Nephron (organoid): ENCODE data around the gene THSD4.
A peak's percentile ranks its signal among the peaks of the same experiment; 100 is the strongest.
"Not testable (repeated sequence)": the region's sequence is repeated elsewhere in the genome, so short reads cannot be mapped to it uniquely, and the experiment has no call there.

Experiments used
- H3K27ac Mint-ChIP-seq, 3 experiments: 2 replicates each; pipeline ENCODE4 v1.8.0; 2020; ENCODE audit warnings: mixed read lengths in 3 of 3, mild to moderate bottlenecking in 2 of 3, moderate library complexity in 1 of 3
- H3K27me3 Mint-ChIP-seq: 2 replicates; pipeline ENCODE4 v1.8.0; 2021; ENCODE audit warnings: low read depth, mild to moderate bottlenecking, moderate library complexity, mixed read lengths
- H3K36me3 Mint-ChIP-seq: 2 replicates; pipeline ENCODE4 v1.8.0; 2020; ENCODE audit warnings: low read depth, mixed read lengths
- H3K4me1 Mint-ChIP-seq: 2 replicates; pipeline ENCODE4 v1.8.0; 2020; ENCODE audit warnings: mixed read lengths
- H3K4me3 Mint-ChIP-seq, 3 experiments: 2 replicates each; pipeline ENCODE4 v1.8.0; 2020; ENCODE audit warnings: mild to moderate bottlenecking in 3 of 3, mixed read lengths in 3 of 3, moderate library complexity in 2 of 3
- H3K9me3 Mint-ChIP-seq: 2 replicates; pipeline ENCODE4 v1.8.0; 2020; ENCODE audit warnings: mixed read lengths
- TF ChIP-seq, protein P1 (sequence below), 3 experiments: fragments of 200-600 bp; sonication (generic); IDR thresholded peaks; one replicate each; pipeline ENCODE4 v1.5.0; 2021; ENCODE audit warnings: antibody characterized with exemption in 3 of 3; ENCODE audit not compliant: unreplicated experiment in 3 of 3

Gene THSD4

DNA sequence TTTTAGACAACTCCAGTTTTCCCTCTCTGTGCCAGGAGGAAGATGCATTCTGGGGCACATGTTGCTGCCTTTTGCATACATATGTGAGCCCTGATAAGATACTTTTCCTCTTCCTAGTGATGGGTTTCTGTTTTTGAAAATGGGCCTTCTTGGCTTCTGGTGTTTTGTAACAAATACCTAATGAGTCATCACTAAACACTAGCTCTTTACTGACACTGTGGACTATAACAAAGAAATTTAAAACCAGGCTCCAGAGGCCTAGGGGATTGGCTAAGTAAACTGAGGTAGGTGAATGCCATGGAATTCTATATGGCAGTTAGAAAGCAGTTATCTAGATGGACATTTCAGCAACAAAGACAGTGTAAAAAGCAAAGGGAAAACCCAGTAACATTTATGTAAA, 601.7 kb downstream of the THSD4 start:
- TF ChIP-seq, protein P1, sequence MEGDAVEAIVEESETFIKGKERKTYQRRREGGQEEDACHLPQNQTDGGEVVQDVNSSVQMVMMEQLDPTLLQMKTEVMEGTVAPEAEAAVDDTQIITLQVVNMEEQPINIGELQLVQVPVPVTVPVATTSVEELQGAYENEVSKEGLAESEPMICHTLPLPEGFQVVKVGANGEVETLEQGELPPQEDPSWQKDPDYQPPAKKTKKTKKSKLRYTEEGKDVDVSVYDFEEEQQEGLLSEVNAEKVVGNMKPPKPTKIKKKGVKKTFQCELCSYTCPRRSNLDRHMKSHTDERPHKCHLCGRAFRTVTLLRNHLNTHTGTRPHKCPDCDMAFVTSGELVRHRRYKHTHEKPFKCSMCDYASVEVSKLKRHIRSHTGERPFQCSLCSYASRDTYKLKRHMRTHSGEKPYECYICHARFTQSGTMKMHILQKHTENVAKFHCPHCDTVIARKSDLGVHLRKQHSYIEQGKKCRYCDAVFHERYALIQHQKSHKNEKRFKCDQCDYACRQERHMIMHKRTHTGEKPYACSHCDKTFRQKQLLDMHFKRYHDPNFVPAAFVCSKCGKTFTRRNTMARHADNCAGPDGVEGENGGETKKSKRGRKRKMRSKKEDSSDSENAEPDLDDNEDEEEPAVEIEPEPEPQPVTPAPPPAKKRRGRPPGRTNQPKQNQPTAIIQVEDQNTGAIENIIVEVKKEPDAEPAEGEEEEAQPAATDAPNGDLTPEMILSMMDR (IDR thresholded peaks at IDR 0.05; ENCODE audit: unreplicated experiment in 3 of 3): no peak
- H3K9me3 Mint-ChIP-seq: no peaks in the 10 kb centered on the region
- peaks cover 3% of the 10 kb centered on the region for H3K27me3 Mint-ChIP-seq
- no peak overlapping the region for H3K4me3 Mint-ChIP-seq
- H3K36me3 Mint-ChIP-seq: no peaks in the 10 kb centered on the region
- no peak overlapping the region for H3K27ac Mint-ChIP-seq
- peaks cover 27% of the 10 kb centered on the region for H3K4me1 Mint-ChIP-seq

- Mint-ChIP-seq H3K27me3 (peaks cover 3% of the 10 kb centered on the region), H3K4me1 (peaks cover 17% of the 10 kb centered on the region), H3K27ac (no peak overlapping the region), H3K9me3 (no peaks in the 10 kb centered on the region), H3K4me3 (no peak overlapping the region), H3K36me3 (no peaks in the 10 kb centered on the region)
- TF ChIP-seq, protein P1 (IDR thresholded peaks at IDR 0.05; ENCODE audit: unreplicated experiment in 3 of 3): no peak
Observed at GRCh38 chr15:71718116-71718910, 603.0 kb downstream of the THSD4 start.

DNA sequence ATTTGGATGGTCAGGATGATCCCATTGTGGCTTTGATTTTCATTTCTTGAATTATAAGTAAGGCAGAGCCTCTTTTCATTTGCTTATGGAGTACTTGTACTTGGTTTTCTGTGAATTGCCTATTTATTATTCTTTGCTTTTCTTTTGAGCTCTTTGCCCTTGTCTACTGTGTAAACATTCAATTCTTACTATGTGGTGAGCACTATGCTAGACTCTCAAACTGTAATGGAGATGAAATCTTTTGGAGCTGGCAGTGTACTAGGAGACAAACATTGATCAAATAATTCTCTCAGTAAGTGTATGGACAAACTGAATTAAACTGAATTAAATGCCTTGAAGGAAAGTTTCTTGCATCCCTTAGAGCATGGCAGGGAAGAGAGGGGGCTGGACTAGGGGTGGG, 608.1 kb downstream of the THSD4 start:
- TF ChIP-seq, protein P1 (IDR thresholded peaks at IDR 0.05; ENCODE audit: unreplicated experiment in 3 of 3): no peak
- Mint-ChIP-seq H3K4me1 (peaks cover 10% of the 10 kb centered on the region), H3K9me3 (no peaks in the 10 kb centered on the region), H3K36me3 (no peaks in the 10 kb centered on the region), H3K27me3 (peaks cover 3% of the 10 kb centered on the region), H3K27ac (no peak overlapping the region), H3K4me3 (no peak overlapping the region)

GRCh38 chr15:71725207-71725955, 610.1 kb downstream of the THSD4 start:
- Mint-ChIP-seq H3K27ac (peak overlapping the region in 1 of 3 experiments; percentile 3), H3K4me1 (peaks cover 19% of the 10 kb centered on the region)
- H3K36me3 Mint-ChIP-seq, H3K9me3 Mint-ChIP-seq, H3K4me3 Mint-ChIP-seq, H3K27me3 Mint-ChIP-seq: not testable (repeated sequence)

DNA sequence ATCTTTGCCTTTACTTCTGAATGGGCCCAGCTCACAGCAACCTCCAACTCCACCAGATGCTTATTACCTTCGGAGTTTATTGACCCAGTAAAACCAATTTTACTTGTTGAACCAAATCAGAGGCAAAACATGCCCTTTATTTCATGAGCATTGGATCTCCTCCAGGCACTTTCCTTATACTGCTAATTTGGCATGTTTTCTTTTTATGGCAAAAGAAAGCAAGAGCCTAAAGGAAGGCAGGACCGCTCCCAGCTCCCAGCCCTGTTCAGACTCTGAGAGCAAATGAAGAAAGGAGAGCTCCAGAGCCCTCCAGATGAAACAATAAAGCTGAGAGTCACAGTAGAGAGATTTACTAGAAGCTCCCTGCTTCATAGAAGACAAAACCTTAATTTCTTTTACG, 613.6 kb downstream of the THSD4 start:
- Mint-ChIP-seq H3K36me3 (peaks cover 3% of the 10 kb centered on the region), H3K27me3 (no peaks in the 10 kb centered on the region), H3K4me1 (peaks cover 29% of the 10 kb centered on the region), H3K9me3 (no peaks in the 10 kb centered on the region), H3K27ac (peak overlapping the region in 1 of 3 experiments; percentile 71), H3K4me3 (no peak overlapping the region)
- TF ChIP-seq, protein P1 (IDR thresholded peaks at IDR 0.05; ENCODE audit: unreplicated experiment in 3 of 3): no peak

- TF ChIP-seq, protein P1 (IDR thresholded peaks at IDR 0.05; ENCODE audit: unreplicated experiment in 3 of 3): no peak
- H3K4me3 Mint-ChIP-seq: no peak overlapping the region
- H3K9me3 Mint-ChIP-seq: no peaks in the 10 kb centered on the region
- peaks cover 3% of the 10 kb centered on the region for H3K36me3 Mint-ChIP-seq
- peaks cover 29% of the 10 kb centered on the region for H3K4me1 Mint-ChIP-seq
- H3K27ac Mint-ChIP-seq: peak overlapping the region in 2 of 3 experiments; percentile 14 to 19
- no peaks in the 10 kb centered on the region for H3K27me3 Mint-ChIP-seq
Observed at GRCh38 chr15:71729319-71729718, 614.0 kb downstream of the THSD4 start.
